Measurements from ENCODE around the gene SNTG2.

DNA sequence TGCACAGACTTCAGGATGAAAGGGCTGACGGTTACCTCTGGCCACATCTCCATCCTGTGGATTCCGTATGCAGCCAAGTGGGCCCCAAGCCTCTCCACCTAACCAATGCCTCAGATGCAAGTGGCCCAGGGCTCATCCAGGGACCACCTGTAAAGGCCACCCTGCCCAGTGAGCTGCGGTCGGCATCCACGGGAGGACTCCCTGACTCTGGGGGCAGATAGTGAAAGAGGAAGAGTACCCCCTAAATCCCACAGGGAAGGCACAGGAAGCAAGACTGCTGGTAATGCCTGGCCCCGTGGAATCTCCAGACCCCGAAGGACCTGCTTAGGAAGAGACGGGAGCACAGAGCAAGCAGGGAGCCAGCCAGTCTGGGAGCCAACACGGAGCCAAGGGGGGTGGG, 451.4 kb downstream of the SNTG2 start:
- TF ChIP-seq, protein P1, sequence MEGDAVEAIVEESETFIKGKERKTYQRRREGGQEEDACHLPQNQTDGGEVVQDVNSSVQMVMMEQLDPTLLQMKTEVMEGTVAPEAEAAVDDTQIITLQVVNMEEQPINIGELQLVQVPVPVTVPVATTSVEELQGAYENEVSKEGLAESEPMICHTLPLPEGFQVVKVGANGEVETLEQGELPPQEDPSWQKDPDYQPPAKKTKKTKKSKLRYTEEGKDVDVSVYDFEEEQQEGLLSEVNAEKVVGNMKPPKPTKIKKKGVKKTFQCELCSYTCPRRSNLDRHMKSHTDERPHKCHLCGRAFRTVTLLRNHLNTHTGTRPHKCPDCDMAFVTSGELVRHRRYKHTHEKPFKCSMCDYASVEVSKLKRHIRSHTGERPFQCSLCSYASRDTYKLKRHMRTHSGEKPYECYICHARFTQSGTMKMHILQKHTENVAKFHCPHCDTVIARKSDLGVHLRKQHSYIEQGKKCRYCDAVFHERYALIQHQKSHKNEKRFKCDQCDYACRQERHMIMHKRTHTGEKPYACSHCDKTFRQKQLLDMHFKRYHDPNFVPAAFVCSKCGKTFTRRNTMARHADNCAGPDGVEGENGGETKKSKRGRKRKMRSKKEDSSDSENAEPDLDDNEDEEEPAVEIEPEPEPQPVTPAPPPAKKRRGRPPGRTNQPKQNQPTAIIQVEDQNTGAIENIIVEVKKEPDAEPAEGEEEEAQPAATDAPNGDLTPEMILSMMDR (IDR thresholded peaks at IDR 0.05; ENCODE audit: insufficient read depth, low read depth, low read length) = no peak
- TF ChIP-seq EZH2 (IDR thresholded peaks at IDR 0.05; ENCODE audit: insufficient read depth, low read length) = no peak
